Upper lobe of left lung (tissue), 6 donors: ENCODE measurements around the gene HID1. TPM values are rescaled to one million over a fixed set of nuclear protein-coding genes. Genes with fewer than 3 reads are reported as not detected.
A peak's percentile ranks its signal among the peaks of the same experiment; 100 is the strongest.

Experiments used
- ATAC-seq, 2 donors: fragments of 200-7000 bp; cut with Tn5 transposase; one replicate each; pipeline ENCODE4 v1.9.1; 2022; ENCODE audit warnings: mild to moderate bottlenecking in 2 of 2, moderate library complexity in 2 of 2; ENCODE audit not compliant: low FRiP score in 2 of 2
- DNase-seq, 2 donors: peaks; one replicate each; pipeline ENCODE4 v3.0.0-alpha.2; 2019 to 2020
- H3K27ac ChIP-seq, 4 donors: fragments of 200-600 bp; sonication (generic); one replicate each; pipeline ENCODE4 v1.5.1; 2016 to 2019
- H3K27me3 ChIP-seq, 4 donors: fragments of 200-600 bp; sonication (generic); one replicate each; pipeline ENCODE4 v1.5.1; 2017 to 2019
- H3K36me3 ChIP-seq, 4 donors: fragments of 200-600 bp; sonication (generic); one replicate each; pipeline ENCODE4 v1.5.1; 2016 to 2019
- H3K4me1 ChIP-seq, 4 donors: fragments of 200-600 bp; sonication (generic); one replicate each; pipeline ENCODE4 v1.5.1; 2018 to 2019
- H3K4me3 ChIP-seq, 4 donors: fragments of 200-600 bp; sonication (generic); one replicate each; pipeline ENCODE4 v1.5.1; 2017 to 2019; ENCODE audit warnings: mild to moderate bottlenecking in 2 of 4, moderate library complexity in 1 of 4
- H3K9me3 ChIP-seq, 4 donors: fragments of 200-600 bp; sonication (generic); one replicate each; pipeline ENCODE4 v1.5.1; 2018 to 2019
- EP300 ChIP-seq, 4 donors: sonication (generic); formaldehyde crosslinking; IDR thresholded peaks; one replicate each; pipeline ENCODE4 v1.5.1; 2017; ENCODE audit warnings: antibody characterized with exemption in 4 of 4, control low read depth in 2 of 4
- POLR2A ChIP-seq, 4 donors: fragments of 450-650 bp; IDR thresholded peaks; one replicate each; pipeline ENCODE4 v1.5.1; 2016 to 2017; ENCODE audit warnings: antibody characterized with exemption in 4 of 4, mild to moderate bottlenecking in 2 of 4
- POLR2AphosphoS5 ChIP-seq, 2 donors: sonication (generic); formaldehyde crosslinking; IDR thresholded peaks; one replicate each; pipeline ENCODE4 v1.5.1; 2017; ENCODE audit warnings: antibody characterized with exemption in 2 of 2
- WGBS, 2 donors: methylation state at CpG; one replicate each; pipeline ENCODE4 v1.1.5; 2017 to 2018; 5-methylcytosine and 5-hydroxymethylcytosine counted together
- total RNA-seq, 6 donors: library from RNA; depleted of rRNA in 4 of 6; stranded (reverse); fragments of >200 nt in 4 of 6; gene quantifications; one replicate each; pipeline versions ENCODE4 v1.1.0 to v1.2.1, GENCODE V29; 2016 to 2021
- TF ChIP-seq, protein P1 (sequence below), 6 experiments: fragments of 450-650 bp in 4 of 6; fragments of 200-600 bp in 2 of 6; sonication (generic) in 2 of 6; IDR thresholded peaks; one replicate each; pipeline ENCODE4 v1.5.1; 2016 to 2019; ENCODE audit warnings: antibody characterized with exemption in 6 of 6
- donor health status: DM: no; HTN: no; CAD: no; lungs with moderate emphysema.
- donor health status: DM: no; HTN: yes; CAD: no; lungs with severe emphysema.

HID1 gene
- total RNA-seq, 6 donors from 2014 or later = 21.6 to 60.8 (median 33.3) TPM

DNA sequence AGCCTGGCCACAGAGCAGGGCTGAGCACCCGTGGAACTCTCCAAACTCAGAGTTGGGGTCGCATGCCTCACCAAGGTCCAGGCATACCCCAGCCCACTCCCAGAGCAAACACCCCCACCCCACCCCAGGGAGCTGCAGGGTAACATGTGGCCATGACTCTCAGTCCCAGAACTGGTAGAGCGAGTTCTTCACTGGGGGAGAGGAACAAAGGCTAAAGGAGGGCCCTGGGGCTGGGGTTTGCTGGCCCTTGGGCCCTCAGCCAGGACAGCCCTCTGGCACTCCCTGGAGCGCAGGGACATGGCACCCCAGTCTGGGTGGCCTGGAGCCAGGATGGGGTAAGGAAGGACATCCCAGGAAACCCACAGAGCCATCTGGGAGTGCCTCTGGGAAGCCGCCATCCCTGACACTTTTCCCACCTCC is 4.2 kb downstream of the HID1 start:
- ATAC-seq (peak in 1 of 2 donors; percentile 20), DNase-seq (peak in 1 of 2 donors; percentile 32)
- no peak overlapping the region for H3K4me3 ChIP-seq
- 57 to 80% methylated on average over 1 to 5 of the region's 5 CpGs for WGBS, 2 donors
- peak overlapping the region in 3 of 4 donors; percentile 21 to 76 (median 34) for H3K27ac ChIP-seq
- H3K4me1 ChIP-seq = peaks cover 25 to 47% (median 32%) of the 10 kb centered on the region in 4 donors
- peaks cover 0 to 3% (median 0%) of the 10 kb centered on the region in 4 donors for H3K36me3 ChIP-seq
- TF ChIP-seq POLR2AphosphoS5 (IDR thresholded peaks at IDR 0.05) (no peak), POLR2A (IDR thresholded peaks at IDR 0.05) (no peak), EP300 (IDR thresholded peaks at IDR 0.05) (no peak)
- TF ChIP-seq, protein P1, sequence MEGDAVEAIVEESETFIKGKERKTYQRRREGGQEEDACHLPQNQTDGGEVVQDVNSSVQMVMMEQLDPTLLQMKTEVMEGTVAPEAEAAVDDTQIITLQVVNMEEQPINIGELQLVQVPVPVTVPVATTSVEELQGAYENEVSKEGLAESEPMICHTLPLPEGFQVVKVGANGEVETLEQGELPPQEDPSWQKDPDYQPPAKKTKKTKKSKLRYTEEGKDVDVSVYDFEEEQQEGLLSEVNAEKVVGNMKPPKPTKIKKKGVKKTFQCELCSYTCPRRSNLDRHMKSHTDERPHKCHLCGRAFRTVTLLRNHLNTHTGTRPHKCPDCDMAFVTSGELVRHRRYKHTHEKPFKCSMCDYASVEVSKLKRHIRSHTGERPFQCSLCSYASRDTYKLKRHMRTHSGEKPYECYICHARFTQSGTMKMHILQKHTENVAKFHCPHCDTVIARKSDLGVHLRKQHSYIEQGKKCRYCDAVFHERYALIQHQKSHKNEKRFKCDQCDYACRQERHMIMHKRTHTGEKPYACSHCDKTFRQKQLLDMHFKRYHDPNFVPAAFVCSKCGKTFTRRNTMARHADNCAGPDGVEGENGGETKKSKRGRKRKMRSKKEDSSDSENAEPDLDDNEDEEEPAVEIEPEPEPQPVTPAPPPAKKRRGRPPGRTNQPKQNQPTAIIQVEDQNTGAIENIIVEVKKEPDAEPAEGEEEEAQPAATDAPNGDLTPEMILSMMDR (IDR thresholded peaks at IDR 0.05) = no peak
- H3K27me3 ChIP-seq = peaks cover 0 to 10% (median 7%) of the 10 kb centered on the region in 4 donors
- no peaks in the 10 kb centered on the region for H3K9me3 ChIP-seq

DNA sequence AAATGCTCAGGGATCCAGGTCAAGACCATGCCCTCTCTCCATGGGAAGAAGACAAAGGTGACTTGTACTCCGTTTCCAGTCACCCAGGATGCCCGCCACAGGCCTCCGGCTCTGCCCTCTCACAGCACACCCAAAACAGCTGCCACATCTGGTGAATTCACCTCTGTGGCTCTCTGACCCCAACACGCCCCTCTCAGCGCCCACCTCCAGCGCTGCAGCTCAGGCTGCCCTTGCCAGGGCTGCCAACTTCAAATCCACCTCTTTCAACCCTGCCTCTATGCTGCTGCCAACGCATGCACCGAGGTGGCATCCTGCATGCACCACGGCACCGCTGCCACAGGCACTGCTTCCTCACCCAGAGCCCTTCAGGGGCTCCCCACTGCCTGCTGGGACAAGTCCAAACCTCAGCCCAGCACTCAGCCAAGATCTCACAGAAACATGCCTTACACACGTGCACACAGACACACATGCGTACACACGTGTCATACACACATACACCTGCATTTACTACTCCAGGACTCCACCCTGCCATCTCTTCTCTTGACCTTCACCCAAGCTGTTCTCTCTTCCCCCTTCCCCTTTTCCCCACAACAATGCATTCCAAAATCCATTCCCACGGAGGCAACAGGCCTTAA is 7.5 kb downstream of the HID1 start:
- ATAC-seq = no peak
- Histone ChIP-seq H3K36me3 (peaks cover 0 to 22% (median 0%) of the 10 kb centered on the region in 4 donors), H3K9me3 (no peaks in the 10 kb centered on the region), H3K4me1 (peaks cover 11 to 32% (median 17%) of the 10 kb centered on the region in 4 donors), H3K27ac (no peak overlapping the region), H3K27me3 (no peaks in the 10 kb centered on the region), H3K4me3 (no peak overlapping the region)
- TF ChIP-seq POLR2A (IDR thresholded peaks at IDR 0.05) (no peak), EP300 (IDR thresholded peaks at IDR 0.05) (no peak), POLR2AphosphoS5 (IDR thresholded peaks at IDR 0.05) (no peak)
- TF ChIP-seq, protein P1 (IDR thresholded peaks at IDR 0.05) = no peak
- peak in 1 of 2 donors; percentile 72 for DNase-seq
- 80 to 83% methylated on average over 13 to 14 of the region's 14 CpGs for WGBS, 2 donors

DNA sequence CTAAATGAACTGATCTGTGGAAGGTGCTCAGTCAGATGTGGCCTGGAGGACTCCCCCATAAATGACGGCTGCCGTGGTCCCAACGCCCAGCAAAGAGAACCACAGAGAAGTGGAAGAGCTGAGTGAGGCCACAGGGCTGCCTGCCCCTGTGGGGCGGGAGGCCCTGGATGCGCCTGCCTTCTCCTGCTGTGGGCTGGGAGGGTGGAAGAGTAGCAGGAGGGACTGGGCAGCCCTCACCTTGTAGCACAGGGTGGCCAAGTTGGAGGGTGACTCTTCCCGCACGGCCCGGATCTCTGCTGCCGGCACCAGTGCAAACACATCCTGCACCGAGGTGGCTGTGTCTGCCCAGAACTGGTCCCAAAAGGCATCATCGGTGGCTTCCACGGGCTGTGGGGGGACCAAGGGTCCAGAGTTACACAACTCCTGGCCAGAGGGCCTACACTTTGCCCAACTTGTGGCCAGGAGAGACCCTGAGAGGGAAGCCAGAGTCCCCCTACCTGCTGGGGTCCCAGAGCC is 8.3 kb downstream of the HID1 start:
- 91% methylated on average over 11 to 12 of the region's 12 CpGs for WGBS, 2 donors
- H3K27me3 ChIP-seq = no peaks in the 10 kb centered on the region
- TF ChIP-seq POLR2AphosphoS5 (IDR thresholded peaks at IDR 0.05) (no peak), EP300 (IDR thresholded peaks at IDR 0.05) (no peak), POLR2A (IDR thresholded peaks at IDR 0.05) (no peak)
- TF ChIP-seq, protein P1 (IDR thresholded peaks at IDR 0.05) = no peak
- H3K4me3 ChIP-seq = no peak overlapping the region
- no peak overlapping the region for H3K27ac ChIP-seq
- peaks cover 0 to 27% (median 3%) of the 10 kb centered on the region in 4 donors for H3K36me3 ChIP-seq
- ATAC-seq = no peak
- peak in 1 of 2 donors; percentile 56 for DNase-seq
- no peaks in the 10 kb centered on the region for H3K9me3 ChIP-seq
- peaks cover 7 to 25% (median 13%) of the 10 kb centered on the region in 4 donors for H3K4me1 ChIP-seq

DNA sequence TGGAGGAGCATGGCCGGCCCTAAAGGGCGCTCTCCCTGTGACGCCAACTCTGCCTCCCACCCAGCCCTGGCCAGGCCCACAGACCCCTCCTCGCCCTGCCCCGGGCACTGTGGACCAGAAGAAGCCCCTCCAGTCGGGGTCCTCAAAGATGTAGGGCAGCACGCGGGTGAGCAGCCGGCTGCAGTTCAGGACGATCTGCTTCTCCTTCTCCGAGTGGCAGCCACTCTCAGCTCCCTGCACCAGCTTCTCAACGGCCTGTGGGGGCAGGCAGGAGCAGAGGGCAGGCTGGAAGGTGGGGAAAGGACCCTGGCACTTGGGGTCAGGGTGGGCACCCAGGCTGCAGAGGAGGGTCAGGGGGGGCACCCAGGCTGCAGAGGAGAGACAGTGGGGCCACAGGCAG is 8.9 kb downstream of the HID1 start:
- H3K27me3 ChIP-seq = no peaks in the 10 kb centered on the region
- no peak for ATAC-seq
- H3K4me3 ChIP-seq = no peak overlapping the region
- peak in 1 of 2 donors; percentile 54 for DNase-seq
- TF ChIP-seq EP300 (IDR thresholded peaks at IDR 0.05) = no peak
- 80 to 84% methylated on average over 7 to 10 of the region's 12 CpGs for WGBS, 2 donors
- H3K36me3 ChIP-seq = peaks cover 0 to 27% (median 4%) of the 10 kb centered on the region in 4 donors
- no peak overlapping the region for H3K27ac ChIP-seq
- H3K4me1 ChIP-seq = peaks cover 5 to 19% (median 11%) of the 10 kb centered on the region in 4 donors
- no peaks in the 10 kb centered on the region for H3K9me3 ChIP-seq

DNA sequence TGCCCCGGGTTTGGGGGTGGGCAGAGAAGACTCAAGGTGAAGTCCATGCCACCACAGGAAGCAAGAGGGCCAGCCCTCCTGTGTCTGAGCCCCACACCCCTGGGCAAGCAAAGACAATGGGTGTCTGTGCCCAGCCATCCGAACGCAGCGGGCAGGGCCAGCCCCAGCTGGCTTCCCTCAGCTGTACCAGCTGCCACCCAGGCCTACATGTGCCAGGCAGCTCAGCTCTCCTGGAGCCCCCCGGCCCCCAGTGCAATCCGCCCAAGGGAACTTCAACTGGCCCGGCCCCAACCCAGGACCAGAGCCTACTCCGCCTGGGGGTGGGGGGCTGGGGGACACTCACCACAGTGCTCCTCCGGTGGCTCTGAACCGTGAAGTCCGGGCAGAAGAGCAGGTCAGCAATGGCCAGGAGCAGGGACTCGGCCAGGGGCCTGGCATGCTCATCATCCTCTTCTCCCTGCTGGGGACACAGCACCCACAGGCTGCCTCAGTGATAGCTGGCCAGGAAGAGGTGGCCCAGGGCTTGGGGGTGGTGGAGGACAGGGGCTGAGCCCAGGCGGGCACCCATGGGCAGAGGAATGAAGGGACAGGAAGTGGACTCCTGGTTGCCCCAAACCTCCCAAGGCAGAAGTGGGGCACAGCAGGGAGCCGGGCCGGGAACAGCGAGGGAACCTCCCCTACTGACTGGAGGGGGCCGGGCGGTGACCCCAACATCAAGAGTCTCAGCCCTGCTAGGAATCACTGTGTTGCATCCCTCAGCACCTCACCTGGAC is 9.8 kb downstream of the HID1 start:
- DNase-seq (peak in 1 of 2 donors; percentile 63), ATAC-seq (no peak)
- Histone ChIP-seq H3K27ac (no peak overlapping the region), H3K36me3 (peaks cover 0 to 31% (median 4%) of the 10 kb centered on the region in 4 donors), H3K4me1 (peaks cover 3 to 11% (median 7%) of the 10 kb centered on the region in 4 donors), H3K4me3 (no peak overlapping the region), H3K9me3 (no peaks in the 10 kb centered on the region), H3K27me3 (no peaks in the 10 kb centered on the region)
- 82 to 86% methylated on average over 7 to 15 of the region's 18 CpGs for WGBS, 2 donors
- TF ChIP-seq, protein P1 (IDR thresholded peaks at IDR 0.05) = no peak
- no peak for TF ChIP-seq POLR2A (IDR thresholded peaks at IDR 0.05)
- no peak for TF ChIP-seq EP300 (IDR thresholded peaks at IDR 0.05)
- TF ChIP-seq POLR2AphosphoS5 (IDR thresholded peaks at IDR 0.05) = no peak
